Suprapubic skin (tissue), 4 donors: ENCODE results near the gene ERG. TPM values are rescaled to one million over a fixed set of nuclear protein-coding genes. Genes with fewer than 3 reads are reported as not detected.

Experiments
- DNase-seq, 2 donors: peaks; one replicate each; pipeline ENCODE4 v3.0.0-alpha.2; 2019; ENCODE audit warnings: low spot score in 2 of 2
- H3K27ac ChIP-seq: fragments of 200-600 bp; sonication (generic); one replicate; pipeline ENCODE4 v1.5.1; 2019
- H3K27me3 ChIP-seq: fragments of 200-600 bp; sonication (generic); one replicate; pipeline ENCODE4 v1.5.1; 2019
- H3K36me3 ChIP-seq: fragments of 200-600 bp; sonication (generic); one replicate; pipeline ENCODE4 v1.5.1; 2019
- H3K4me1 ChIP-seq: fragments of 200-600 bp; sonication (generic); one replicate; pipeline ENCODE4 v1.5.1; 2019
- H3K4me3 ChIP-seq: fragments of 200-600 bp; sonication (generic); one replicate; pipeline ENCODE4 v1.5.1; 2019; ENCODE audit warnings: mild to moderate bottlenecking
- H3K9me3 ChIP-seq: fragments of 200-600 bp; sonication (generic); one replicate; pipeline ENCODE4 v1.5.1; 2019
- EP300 ChIP-seq: sonication (generic); formaldehyde crosslinking; IDR thresholded peaks from one replicate; pipeline ENCODE4 v1.6.1; 2017; ENCODE audit warnings: antibody characterized with exemption
- POLR2A ChIP-seq, 2 donors: fragments of 450-650 bp; IDR thresholded peaks; one replicate each; pipeline ENCODE4 v1.6.1; 2017; ENCODE audit warnings: antibody characterized with exemption in 2 of 2, mild to moderate bottlenecking in 2 of 2, moderate library complexity in 2 of 2
- POLR2AphosphoS5 ChIP-seq, 3 donors: sonication (generic); formaldehyde crosslinking; IDR thresholded peaks; one replicate each; pipeline ENCODE4 v1.6.1; 2017; ENCODE audit warnings: antibody characterized with exemption in 3 of 3
- WGBS: methylation state at CpG from one replicate; pipeline ENCODE4 v1.1.5; 2018; 5-methylcytosine and 5-hydroxymethylcytosine counted together
- total RNA-seq, 4 donors: library from RNA; depleted of rRNA; stranded (reverse); fragments of >200 nt; gene quantifications; one replicate each; pipeline ENCODE4 v1.1.0, GENCODE V29; 2016
- TF ChIP-seq, protein P1 (sequence below), 2 donors: fragments of 200-600 bp in 1 of 2; fragments of 450-650 bp in 1 of 2; sonication (generic) in 1 of 2; IDR thresholded peaks; one replicate each; pipeline ENCODE4 v1.5.1; 2016 to 2019; ENCODE audit warnings: antibody characterized with exemption in 2 of 2, mild to moderate bottlenecking in 1 of 2, moderate library complexity in 1 of 2

Gene ERG
- total RNA-seq, 4 donors from 2014 or later = 3.3 to 10.1 (median 6.3) TPM

DNA sequence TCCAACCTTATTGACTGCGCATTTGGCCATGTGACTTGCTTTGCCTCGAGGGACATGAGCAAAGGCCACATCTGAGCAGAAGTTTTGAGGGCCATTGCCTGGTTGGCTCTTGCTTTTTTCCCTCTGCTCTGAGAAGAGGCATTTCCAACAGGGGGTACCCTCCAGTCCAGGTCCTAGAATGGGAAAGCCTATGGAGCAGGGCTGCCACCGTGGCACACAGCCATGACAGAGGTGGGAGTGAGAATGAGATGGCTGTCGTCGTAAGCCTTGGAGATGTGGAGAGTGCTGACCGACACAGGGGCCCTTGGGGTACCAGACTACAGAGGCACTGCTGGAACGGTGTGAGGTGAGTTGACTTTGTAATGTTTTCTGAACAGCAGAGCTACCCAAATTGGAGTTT is 138.4 kb downstream of the ERG start:
- WGBS = 83% methylated on average over 7 of the region's 7 CpGs
- TF ChIP-seq POLR2A (IDR thresholded peaks at IDR 0.05) = no peak
- no peak for TF ChIP-seq EP300
- TF ChIP-seq, protein P1, sequence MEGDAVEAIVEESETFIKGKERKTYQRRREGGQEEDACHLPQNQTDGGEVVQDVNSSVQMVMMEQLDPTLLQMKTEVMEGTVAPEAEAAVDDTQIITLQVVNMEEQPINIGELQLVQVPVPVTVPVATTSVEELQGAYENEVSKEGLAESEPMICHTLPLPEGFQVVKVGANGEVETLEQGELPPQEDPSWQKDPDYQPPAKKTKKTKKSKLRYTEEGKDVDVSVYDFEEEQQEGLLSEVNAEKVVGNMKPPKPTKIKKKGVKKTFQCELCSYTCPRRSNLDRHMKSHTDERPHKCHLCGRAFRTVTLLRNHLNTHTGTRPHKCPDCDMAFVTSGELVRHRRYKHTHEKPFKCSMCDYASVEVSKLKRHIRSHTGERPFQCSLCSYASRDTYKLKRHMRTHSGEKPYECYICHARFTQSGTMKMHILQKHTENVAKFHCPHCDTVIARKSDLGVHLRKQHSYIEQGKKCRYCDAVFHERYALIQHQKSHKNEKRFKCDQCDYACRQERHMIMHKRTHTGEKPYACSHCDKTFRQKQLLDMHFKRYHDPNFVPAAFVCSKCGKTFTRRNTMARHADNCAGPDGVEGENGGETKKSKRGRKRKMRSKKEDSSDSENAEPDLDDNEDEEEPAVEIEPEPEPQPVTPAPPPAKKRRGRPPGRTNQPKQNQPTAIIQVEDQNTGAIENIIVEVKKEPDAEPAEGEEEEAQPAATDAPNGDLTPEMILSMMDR (IDR thresholded peaks at IDR 0.05) = no peak
- TF ChIP-seq POLR2AphosphoS5 (IDR thresholded peaks at IDR 0.05) = no peak
- no peaks in the 10 kb centered on the region for H3K36me3 ChIP-seq

DNA sequence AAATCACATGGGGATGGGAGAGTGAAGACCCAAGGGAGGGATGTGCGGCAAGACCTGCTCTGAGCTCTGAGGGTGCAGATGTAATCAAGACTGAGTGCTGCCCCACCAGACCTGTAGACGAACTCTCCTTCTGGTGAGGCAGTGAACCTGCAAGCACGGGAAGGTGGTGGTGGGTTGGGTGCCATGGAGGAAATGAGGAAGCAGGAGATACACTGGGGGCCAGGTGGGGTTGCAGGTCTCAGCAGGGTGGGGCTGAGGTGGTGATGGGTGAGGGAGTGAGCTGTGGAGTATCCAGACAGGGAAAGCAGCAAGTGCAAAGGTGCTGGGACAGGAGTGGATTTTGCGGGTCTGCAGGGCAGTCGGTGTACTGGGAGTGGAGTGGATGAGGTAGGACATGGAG is 139.2 kb downstream of the ERG start:
- Histone ChIP-seq H3K36me3 (no peaks in the 10 kb centered on the region), H3K4me3 (no peak overlapping the region), H3K27ac (no peak overlapping the region), H3K9me3 (no peaks in the 10 kb centered on the region), H3K27me3 (peaks cover 8% of the 10 kb centered on the region), H3K4me1 (no peaks in the 10 kb centered on the region)
- DNase-seq = no peak
- WGBS = 90% methylated on average over 5 of the region's 5 CpGs
- TF ChIP-seq EP300 (no peak), POLR2AphosphoS5 (IDR thresholded peaks at IDR 0.05) (no peak), POLR2A (IDR thresholded peaks at IDR 0.05) (no peak)
- TF ChIP-seq, protein P1 (IDR thresholded peaks at IDR 0.05) = no peak

More for the DNA sequence above, 138.4 kb downstream of the ERG start:
- Histone ChIP-seq H3K27me3 (peaks cover 8% of the 10 kb centered on the region), H3K4me1 (no peaks in the 10 kb centered on the region), H3K9me3 (no peaks in the 10 kb centered on the region), H3K4me3 (no peak overlapping the region), H3K27ac (no peak overlapping the region)
- DNase-seq = no peak

DNA sequence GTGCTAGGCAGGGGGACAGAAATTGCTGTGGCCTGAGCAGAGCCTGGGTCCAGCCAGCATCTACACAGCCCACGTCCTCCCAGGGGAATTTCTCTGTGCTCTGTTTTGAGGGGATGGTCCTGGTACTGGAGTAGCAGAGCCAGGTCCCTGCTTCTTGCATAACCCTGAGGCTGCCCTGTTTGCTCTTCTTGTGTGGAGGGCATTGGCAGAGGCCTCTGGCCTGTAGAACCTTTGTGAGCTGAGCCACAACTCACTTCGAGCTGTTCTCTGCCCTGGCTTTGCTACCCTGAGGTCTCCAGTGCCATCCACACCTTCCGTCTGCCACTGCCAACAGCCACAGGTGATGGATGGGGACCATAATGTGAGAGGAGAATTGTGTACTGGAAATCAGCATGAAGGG is 139.6 kb downstream of the ERG start:
- H3K27ac ChIP-seq = no peak overlapping the region
- DNase-seq = no peak
- 77% methylated on average over 3 of the region's 3 CpGs for WGBS
- H3K36me3 ChIP-seq = no peaks in the 10 kb centered on the region
- H3K27me3 ChIP-seq = peaks cover 8% of the 10 kb centered on the region
- no peaks in the 10 kb centered on the region for H3K9me3 ChIP-seq
- no peak overlapping the region for H3K4me3 ChIP-seq
- H3K4me1 ChIP-seq = no peaks in the 10 kb centered on the region
- TF ChIP-seq POLR2AphosphoS5 (IDR thresholded peaks at IDR 0.05) (no peak), POLR2A (IDR thresholded peaks at IDR 0.05) (no peak), EP300 (no peak)
- TF ChIP-seq, protein P1 (IDR thresholded peaks at IDR 0.05) = no peak

DNA sequence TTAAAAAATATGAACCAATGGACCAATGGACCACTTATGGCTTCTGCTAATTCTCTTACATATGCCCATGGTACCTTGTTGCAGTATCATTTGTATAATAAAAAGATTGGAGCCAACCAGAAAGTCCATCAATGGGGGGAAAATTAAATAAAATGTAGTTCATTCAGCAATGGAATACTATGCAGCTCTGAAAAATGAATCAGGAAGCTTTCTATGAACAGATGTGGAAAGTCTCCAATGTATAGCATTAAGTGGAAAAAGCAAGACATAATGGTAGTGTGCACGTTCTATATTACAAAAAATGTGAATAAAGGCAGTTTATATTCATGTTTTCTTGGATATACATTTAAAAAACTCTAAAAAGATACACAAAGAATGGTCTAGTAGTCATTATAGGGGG is 140.2 kb downstream of the ERG start:
- TF ChIP-seq POLR2AphosphoS5 (IDR thresholded peaks at IDR 0.05) (no peak), POLR2A (IDR thresholded peaks at IDR 0.05) (no peak), EP300 (no peak)
- TF ChIP-seq, protein P1 (IDR thresholded peaks at IDR 0.05) = no peak
- H3K9me3 ChIP-seq = no peaks in the 10 kb centered on the region
- H3K27ac ChIP-seq = no peak overlapping the region
- H3K27me3 ChIP-seq = peaks cover 8% of the 10 kb centered on the region
- no peaks in the 10 kb centered on the region for H3K4me1 ChIP-seq
- H3K36me3 ChIP-seq = no peaks in the 10 kb centered on the region
- WGBS = 93% methylated on average over 1 of the region's 1 CpG
- no peak for DNase-seq
- no peak overlapping the region for H3K4me3 ChIP-seq

DNA sequence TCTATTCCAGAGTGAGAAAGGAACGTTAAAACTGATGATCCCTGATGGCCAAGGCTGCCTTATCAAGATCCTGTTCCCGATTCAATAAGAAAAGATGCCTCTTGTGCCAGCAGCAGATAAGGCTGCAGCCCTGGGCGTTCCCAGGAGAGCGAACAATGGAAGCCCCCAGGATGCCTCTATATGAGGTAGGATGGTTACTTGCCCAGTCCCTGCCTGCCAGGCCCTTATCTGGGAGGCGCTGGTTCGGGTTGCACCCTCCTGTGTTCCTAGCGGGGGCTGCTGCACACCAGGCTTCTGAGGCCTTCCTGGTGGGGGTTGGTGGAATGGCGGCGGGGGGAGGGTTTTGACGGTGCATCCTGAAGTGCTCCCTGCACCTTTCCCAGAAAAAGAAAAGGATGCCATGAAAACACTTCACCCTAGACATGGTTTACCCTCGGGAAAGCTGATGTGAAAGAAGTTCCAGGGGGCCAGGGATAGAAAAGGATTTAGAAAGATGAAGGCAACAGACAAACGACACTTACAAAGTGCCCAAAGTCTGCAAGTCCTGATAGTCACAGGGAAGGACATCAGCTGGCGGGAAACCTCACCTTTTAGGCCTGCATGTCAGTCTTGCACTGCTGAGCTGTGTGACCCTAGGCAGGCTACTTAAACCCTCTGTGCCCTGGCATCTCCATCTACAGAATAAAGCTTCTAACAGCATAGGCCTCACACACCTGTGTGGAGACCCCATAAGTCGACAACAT is 141.2 kb downstream of the ERG start:
- no peaks in the 10 kb centered on the region for H3K9me3 ChIP-seq
- H3K4me3 ChIP-seq = no peak overlapping the region
- no peaks in the 10 kb centered on the region for H3K36me3 ChIP-seq
- WGBS = 88% methylated on average over 13 of the region's 14 CpGs
- peaks cover 8% of the 10 kb centered on the region for H3K27me3 ChIP-seq
- TF ChIP-seq POLR2A (IDR thresholded peaks at IDR 0.05) (no peak), EP300 (no peak), POLR2AphosphoS5 (IDR thresholded peaks at IDR 0.05) (no peak)
- TF ChIP-seq, protein P1 (IDR thresholded peaks at IDR 0.05) = no peak
- peaks cover 6% of the 10 kb centered on the region for H3K4me1 ChIP-seq
- no peak for DNase-seq
- H3K27ac ChIP-seq = no peak overlapping the region
